ENCODE measurements around the gene KBTBD4.
"Not testable (repeated sequence)": the region's sequence is repeated elsewhere in the genome, so short reads cannot be mapped to it uniquely, and the experiment has no call there.

KBTBD4 gene

GRCh38 chr11:47557004-47557403 lies 21.8 kb downstream of the KBTBD4 start:
- not testable (repeated sequence) for DNase-seq

- DNase-seq = no peak
Measured at GRCh38 chr11:47553406-47553743, 25.4 kb downstream of the KBTBD4 start.

- DNase-seq = peak; percentile 74
Measured at GRCh38 chr11:47552566-47553405, 26.0 kb downstream of the KBTBD4 start, which contains the start of gene CELF1. Gene CELF1, minus strand, starts transcription at chr11:47553132. Its CDS starts 53,609 bp downstream, at chr11:47499523.

GRCh38 chr11:47552056-47552565 lies 26.7 kb downstream of the KBTBD4 start:
- peak; percentile 18 for DNase-seq

GRCh38 chr11:47551086-47551485 lies 27.7 kb downstream of the KBTBD4 start:
- DNase-seq = no peak

- DNase-seq = no peak
Measured at GRCh38 chr11:47550288-47551047, 28.3 kb downstream of the KBTBD4 start.

GRCh38 chr11:47546274-47546673 lies 32.5 kb downstream of the KBTBD4 start:
- DNase-seq = not testable (repeated sequence)

GRCh38 chr11:47545298-47545697 lies 33.5 kb downstream of the KBTBD4 start:
- DNase-seq = no peak

GRCh38 chr11:47541070-47541469 lies 37.7 kb downstream of the KBTBD4 start:
- DNase-seq = no peak

- DNase-seq = no peak
Measured at GRCh38 chr11:47539681-47540039, 39.1 kb downstream of the KBTBD4 start.

GRCh38 chr11:47538741-47539565 lies 39.8 kb downstream of the KBTBD4 start:
- peak; percentile 75 for DNase-seq

- no peak for DNase-seq
Measured at GRCh38 chr11:47536915-47537314, 41.9 kb downstream of the KBTBD4 start.

GRCh38 chr11:47534704-47535251 lies 44.0 kb downstream of the KBTBD4 start:
- no peak for DNase-seq

- DNase-seq = no peak
Measured at GRCh38 chr11:47533690-47534151, 45.0 kb downstream of the KBTBD4 start.

- no peak for DNase-seq
Measured at GRCh38 chr11:47532597-47533213, 46.1 kb downstream of the KBTBD4 start.

GRCh38 chr11:47531666-47532065 lies 47.1 kb downstream of the KBTBD4 start:
- DNase-seq = no peak

- DNase-seq = not testable (repeated sequence)
Measured at GRCh38 chr11:47530721-47531120, 48.0 kb downstream of the KBTBD4 start.

GRCh38 chr11:47529951-47530350 lies 48.8 kb downstream of the KBTBD4 start:
- DNase-seq = no peak

- DNase-seq = no peak
Measured at GRCh38 chr11:47527186-47527585, 51.6 kb downstream of the KBTBD4 start.

- not testable (repeated sequence) for DNase-seq
Measured at GRCh38 chr11:47526032-47526431, 52.7 kb downstream of the KBTBD4 start.

GRCh38 chr11:47524291-47524874 lies 54.4 kb downstream of the KBTBD4 start:
- no peak for DNase-seq

All from DMS79 (cell line).